Measurements from ENCODE around the gene ABCC12. TPM values are rescaled to one million over a fixed set of nuclear protein-coding genes. Genes with fewer than 3 reads are reported as not detected.

ABCC12 gene
- total and polyA plus RNA-seq, 2 of the 4 experiments (the other 2 are of a cell fraction), result under 0.01 TPM; not detected in 1

GRCh38 chr16:48146131-48146530, 9.7 kb downstream of the ABCC12 start:
- in situ Hi-C loops (cut with MboI; ENCODE audit: low sequenced_read_pairs) (no loop called here), intact Hi-C loops (cut with micrococcal nuclease) (no loop called here), dilution Hi-C loops (cut with HindIII; ENCODE audit: low sequenced_read_pairs, unreplicated experiment) (no loop called here)
- Histone ChIP-seq H2AK5ac (ENCODE audit: low read depth, low read length) (no peak overlapping the region), H2BK15ac (ENCODE audit: low read depth, low read length) (no peak overlapping the region), H3K9me1 (ENCODE audit: insufficient read depth, low read length) (no peaks in the 10 kb centered on the region; the same call in 1 of the 2 replicates), H2AFZ (replicated peaks; ENCODE audit: low read length, poor library complexity) (no peak overlapping the region), H2BK20ac (ENCODE audit: low read depth, low read length) (no peak overlapping the region), H3K27ac (ENCODE audit: insufficient read depth, low read length) (no peak overlapping the region), H3K23ac (ENCODE audit: low read depth, low read length) (no peak overlapping the region), H4K5ac (ENCODE audit: low read depth, low read length) (no peak overlapping the region), H3K9ac (ENCODE audit: low read depth, low read length) (no peak overlapping the region), H3K9me3 (ENCODE audit: control insufficient read depth, insufficient read depth, low read length) (peaks cover 4% of the 10 kb centered on the region; the same call in 1 of the 2 replicates), H4K8ac (ENCODE audit: low read depth in 2 of 2, low read length in 2 of 2) (no peak overlapping the region), H2AK9ac (replicated peaks; ENCODE audit: low read depth, low read length, poor library complexity) (no peak overlapping the region), H3K4me2 (ENCODE audit: low read depth, low read length) (no peak overlapping the region), H4K91ac (ENCODE audit: insufficient read depth, low read depth, low read length) (no peak overlapping the region), H2BK120ac (ENCODE audit: low read depth, low read length) (no peak overlapping the region), H3K14ac (replicated peaks; ENCODE audit: low read depth, low read length) (no peak overlapping the region), H3K18ac (ENCODE audit: low read depth, low read length) (no peak overlapping the region), H3K4me1 (ENCODE audit: control insufficient read depth, insufficient read depth, low read length) (peaks cover 3% of the 10 kb centered on the region; the same call in 1 of the 2 replicates), H3K36me3 (ENCODE audit: control insufficient read depth, insufficient read depth, low read length) (no peaks in the 10 kb centered on the region), H3K56ac (ENCODE audit: extremely low read depth, insufficient read depth, low read length) (no peak overlapping the region), H2BK5ac (ENCODE audit: low read depth, low read length, poor library complexity, severe bottlenecking) (no peak overlapping the region), H4K20me1 (ENCODE audit: insufficient read depth, low read length) (no peaks in the 10 kb centered on the region), H3K79me1 (ENCODE audit: low read depth in 1 of 2, low read length in 2 of 2) (no peaks in the 10 kb centered on the region), H3K27me3 (ENCODE audit: control insufficient read depth, insufficient read depth, low read length) (no peaks in the 10 kb centered on the region), H3K4me3 (ENCODE audit: insufficient read depth, low read depth, low read length) (no peak overlapping the region), H3K4ac (ENCODE audit: low read depth, low read length) (no peak overlapping the region)
- BruUV-seq (replicated peaks), result no TSS peak
- ATAC-seq (ENCODE audit: low read depth), result no peak
- ChIA-PET POLR2A (ENCODE audit: unreplicated experiment) (no interaction called here), CTCF (no interaction called here)
- DNase-seq, result no peak
- TF ChIP-seq POLR2A (IDR thresholded peaks at IDR 0.05; ENCODE audit: low read depth, low read length) (no peak), BHLHE40 (IDR thresholded peaks at IDR 0.05; ENCODE audit: low read depth, low read length) (no peak), NFE2L2 (IDR thresholded peaks at IDR 0.05; ENCODE audit: low read depth, low read length) (no peak), CEBPB (IDR thresholded peaks at IDR 0.05; ENCODE audit: low read depth, low read length) (no peak), MAFK (IDR thresholded peaks at IDR 0.05; ENCODE audit: low read depth, low read length) (no peak), MAZ (IDR thresholded peaks at IDR 0.05; ENCODE audit: borderline replicate concordance, low read depth, low read length) (no peak), RAD21 (IDR thresholded peaks at IDR 0.05; ENCODE audit: low read length) (no peak), SMC3 (IDR thresholded peaks at IDR 0.05; ENCODE audit: low read depth, low read length) (no peak), CTCF (conservative IDR thresholded peaks at IDR 0.05; ENCODE audit: low read depth, low read length) (no peak), USF2 (IDR thresholded peaks at IDR 0.05; ENCODE audit: low read depth, low read length) (no peak), FOS (IDR thresholded peaks at IDR 0.05; ENCODE audit: low read depth, low read length) (no peak)
- 76% methylated on average over 3 of the region's 7 CpGs; no CpG with 5 or more reads in 1 of the 2 experiments for WGBS, 2 experiments (ENCODE audit: extremely low coverage in 2 of 2, insufficient read length in 1 of 2)
